ACC112 (cell line): ENCODE measurements around the gene IL16.
A peak's percentile ranks its signal among the peaks of the same experiment; 100 is the strongest.

Experiments used
- H2AFZ ChIP-seq: fragments of 200-600 bp; sonication (generic); one replicate; pipeline ENCODE4 v1.6.0; 2017; ENCODE audit warnings: antibody characterized with exemption, low read length; ENCODE audit not compliant: unreplicated experiment
- H3K27ac ChIP-seq: fragments of 200-600 bp; sonication (generic); 2 replicates; pipeline ENCODE4 v1.5.1; 2014; ENCODE audit warnings: low read depth, mild to moderate bottlenecking, antibody characterized with exemption, low read length, moderate library complexity
- H3K27me3 ChIP-seq: fragments of 200-600 bp; sonication (generic); 2 replicates; pipeline ENCODE4 v1.6.1; 2014; ENCODE audit warnings: mild to moderate bottlenecking, antibody characterized with exemption, low read length, moderate library complexity, mixed read lengths; ENCODE audit not compliant: insufficient read depth
- H3K36me3 ChIP-seq: fragments of 200-600 bp; sonication (generic); 2 replicates; pipeline ENCODE4 v1.6.1; 2016; ENCODE audit warnings: mild to moderate bottlenecking, antibody characterized with exemption, low read length, moderate library complexity, mixed read lengths; ENCODE audit not compliant: insufficient read depth
- H3K4me1 ChIP-seq: fragments of 200-600 bp; sonication (generic); one replicate; pipeline ENCODE4 v1.6.1; 2016; ENCODE audit warnings: low read length, mixed read lengths; ENCODE audit not compliant: insufficient read depth, unreplicated experiment, control insufficient read depth
- H3K4me3 ChIP-seq: fragments of 200-600 bp; sonication (generic); 2 replicates; pipeline ENCODE4 v1.5.1; 2014; ENCODE audit warnings: mild to moderate bottlenecking, low read depth, low read length
- H3K79me2 ChIP-seq: fragments of 200-600 bp; sonication (generic); one replicate; pipeline ENCODE4 v1.6.0; 2016; ENCODE audit warnings: low read length; ENCODE audit not compliant: control insufficient read depth, unreplicated experiment, insufficient read depth

Gene IL16

GRCh38 chr15:81225161-81225671 lies 28.5 kb downstream of the IL16 start:
- Histone ChIP-seq H3K4me1 (no peaks in the 10 kb centered on the region), H2AFZ (no peak overlapping the region), H3K79me2 (no peaks in the 10 kb centered on the region), H3K27ac (no peak overlapping the region), H3K27me3 (no peaks in the 10 kb centered on the region), H3K36me3 (no peaks in the 10 kb centered on the region), H3K4me3 (no peak overlapping the region)

- Histone ChIP-seq H2AFZ (no peak overlapping the region), H3K27ac (no peak overlapping the region), H3K79me2 (no peaks in the 10 kb centered on the region), H3K4me1 (no peaks in the 10 kb centered on the region), H3K36me3 (no peaks in the 10 kb centered on the region), H3K4me3 (no peak overlapping the region), H3K27me3 (no peaks in the 10 kb centered on the region)
These were observed 31.0 kb downstream of the IL16 start for GRCh38 chr15:81227716-81228115.

GRCh38 chr15:81229586-81229985 lies 32.9 kb downstream of the IL16 start:
- no peak overlapping the region for H3K27ac ChIP-seq

GRCh38 chr15:81235276-81236123 lies 38.8 kb downstream of the IL16 start:
- H2AFZ ChIP-seq, result peak overlapping the region; percentile 19
- H3K27ac ChIP-seq, result peak overlapping the region; percentile 68
- no peaks in the 10 kb centered on the region for H3K79me2 ChIP-seq
- peaks cover 5% of the 10 kb centered on the region for H3K4me1 ChIP-seq
- no peaks in the 10 kb centered on the region for H3K27me3 ChIP-seq
- no peaks in the 10 kb centered on the region for H3K36me3 ChIP-seq
- H3K4me3 ChIP-seq, result no peak overlapping the region

More at GRCh38 chr15:81229586-81229985, 32.9 kb downstream of the IL16 start:
- no peaks in the 10 kb centered on the region for H3K4me1 ChIP-seq
- no peak overlapping the region for H3K4me3 ChIP-seq
- H3K79me2 ChIP-seq, result no peaks in the 10 kb centered on the region
- H2AFZ ChIP-seq, result no peak overlapping the region
- H3K27me3 ChIP-seq, result no peaks in the 10 kb centered on the region
- H3K36me3 ChIP-seq, result no peaks in the 10 kb centered on the region

- no peak overlapping the region for H3K27ac ChIP-seq
- no peaks in the 10 kb centered on the region for H3K36me3 ChIP-seq
- H3K27me3 ChIP-seq, result no peaks in the 10 kb centered on the region
- H3K4me3 ChIP-seq, result no peak overlapping the region
- peaks cover 5% of the 10 kb centered on the region for H3K4me1 ChIP-seq
- no peak overlapping the region for H2AFZ ChIP-seq
- H3K79me2 ChIP-seq, result no peaks in the 10 kb centered on the region
These were observed 42.5 kb downstream of the IL16 start for GRCh38 chr15:81239190-81239589.

- H3K4me1 ChIP-seq, result no peaks in the 10 kb centered on the region
- no peaks in the 10 kb centered on the region for H3K79me2 ChIP-seq
- H2AFZ ChIP-seq, result no peak overlapping the region
- H3K27me3 ChIP-seq, result no peaks in the 10 kb centered on the region
- no peaks in the 10 kb centered on the region for H3K36me3 ChIP-seq
- H3K4me3 ChIP-seq, result no peak overlapping the region
- no peak overlapping the region for H3K27ac ChIP-seq
These were observed 46.1 kb downstream of the IL16 start for GRCh38 chr15:81242778-81243177.

- Histone ChIP-seq H3K36me3 (no peaks in the 10 kb centered on the region), H2AFZ (no peak overlapping the region), H3K27ac (no peak overlapping the region), H3K4me3 (no peak overlapping the region), H3K27me3 (no peaks in the 10 kb centered on the region), H3K79me2 (no peaks in the 10 kb centered on the region), H3K4me1 (no peaks in the 10 kb centered on the region)
These were observed 47.6 kb downstream of the IL16 start for GRCh38 chr15:81244306-81244705.

- no peaks in the 10 kb centered on the region for H3K79me2 ChIP-seq
- H3K4me3 ChIP-seq, result no peak overlapping the region
- no peaks in the 10 kb centered on the region for H3K27me3 ChIP-seq
- H2AFZ ChIP-seq, result no peak overlapping the region
- no peaks in the 10 kb centered on the region for H3K36me3 ChIP-seq
- H3K27ac ChIP-seq, result no peak overlapping the region
- H3K4me1 ChIP-seq, result peaks cover 11% of the 10 kb centered on the region
These were observed 57.2 kb downstream of the IL16 start for GRCh38 chr15:81253846-81254245.

GRCh38 chr15:81254277-81254915 lies 57.7 kb downstream of the IL16 start:
- Histone ChIP-seq H3K27ac (peak overlapping the region; percentile 37; the same call in 1 of the 2 replicates), H3K79me2 (no peaks in the 10 kb centered on the region)

GRCh38 chr15:81254916-81255290 lies 58.2 kb downstream of the IL16 start:
- H3K27me3 ChIP-seq, result no peaks in the 10 kb centered on the region
- no peak overlapping the region for H3K4me3 ChIP-seq

More at GRCh38 chr15:81254277-81254915, 57.7 kb downstream of the IL16 start:
- Histone ChIP-seq H2AFZ (peak overlapping the region; percentile 82), H3K27me3 (no peaks in the 10 kb centered on the region), H3K4me3 (no peak overlapping the region), H3K36me3 (no peaks in the 10 kb centered on the region), H3K4me1 (peaks cover 11% of the 10 kb centered on the region)

More at GRCh38 chr15:81254916-81255290, 58.2 kb downstream of the IL16 start:
- Histone ChIP-seq H3K27ac (peak overlapping the region; percentile 37; the same call in 1 of the 2 replicates), H3K4me1 (peaks cover 11% of the 10 kb centered on the region), H3K36me3 (no peaks in the 10 kb centered on the region), H2AFZ (peak overlapping the region; percentile 82), H3K79me2 (no peaks in the 10 kb centered on the region)
